K562 (cell line): Measurements from ENCODE around the gene SKA3. TPM values are rescaled to one million over a fixed set of nuclear protein-coding genes. Genes with fewer than 3 reads are reported as not detected.
A peak's percentile ranks its signal among the peaks of the same experiment; 100 is the strongest.

Experiments
- ATAC-seq: fragments of 200-7000 bp; cut with Tn5 transposase; 3 replicates; pipeline ENCODE4 v1.9.1; 2020; ENCODE audit warnings: moderate library complexity
- BruUV-seq: library from RNA; stranded (reverse); fragments of 400-500 nt; replicated peaks from 2 replicates; lab custom pipeline; 2021; lab: Mats Ljungman, UMichigan
- CTCF ChIA-PET: fragments of 300-600 bp; formaldehyde crosslinking; extraction: SDS; loops from one replicate; lab custom pipeline; 2021; ENCODE audit warnings: low intra/inter-chr PET ratio; lab: Yijun Ruan, JAX
- POLR2A ChIA-PET: fragments of 300-600, 350-650 bp; sonication (Branson Sonifier 250); formaldehyde crosslinking; extraction: SDS; loops from one replicate; lab custom pipeline; 2021; ENCODE audit warnings: antibody characterized with exemption, inconsistent platforms; lab: Yijun Ruan, JAX
- DNase-seq, 4 experiments: peaks; one replicate each; pipeline versions ENCODE4 v3.0.0 to v3.0.0-alpha.2; 2011 to 2018; ENCODE audit warnings: low spot score in 3 of 4, mixed read lengths in 3 of 4; ENCODE audit errors: extremely low read depth in 1 of 4
- FAIRE-seq: peaks from 2 replicates; lab custom pipeline; 2011; peaks lifted over from hg19 to GRCh38; lab: Jason Lieb, UNC
- H2AFZ ChIP-seq: 2 replicates; pipeline ENCODE4 v1.6.0; 2011; ENCODE audit warnings: low read depth, low read length, control low read depth, inconsistent platforms
- H3K27ac ChIP-seq: fragments of 200-600 bp; 3 replicates; pipeline ENCODE4 v1.8.0; 2011; ENCODE audit warnings: low read depth, mild to moderate bottlenecking, control low read depth, inconsistent platforms, low read length, moderate library complexity, mixed read lengths; ENCODE audit errors: extremely low read depth
- H3K27me3 ChIP-seq, 2 experiments: fragments of 300-600 bp in 1 of 2; 2 replicates in 1 of 2; 3 replicates in 1 of 2; pipeline versions ENCODE4 v1.6.0 to v1.8.0; 2011; ENCODE audit warnings: inconsistent platforms in 2 of 2, low read length in 2 of 2, mild to moderate bottlenecking in 1 of 2, mixed read lengths in 1 of 2, moderate library complexity in 1 of 2; ENCODE audit not compliant: control insufficient read depth in 2 of 2, insufficient read depth in 2 of 2
- H3K36me3 ChIP-seq: fragments of 300-600 bp; 3 replicates; pipeline ENCODE4 v1.8.0; 2011; ENCODE audit warnings: mild to moderate bottlenecking, low read length, inconsistent platforms; ENCODE audit not compliant: control insufficient read depth, insufficient read depth
- H3K4me1 ChIP-seq, 2 experiments: fragments of 200-600 bp in 1 of 2; replicated peaks in 1 of 2; 2 replicates in 1 of 2; 3 replicates in 1 of 2; pipeline versions ENCODE4 v1.5.1 to v1.8.0; 2011; ENCODE audit warnings: inconsistent platforms in 2 of 2, low read length in 2 of 2, mild to moderate bottlenecking in 1 of 2, mixed read lengths in 1 of 2, moderate library complexity in 1 of 2; ENCODE audit not compliant: control insufficient read depth in 2 of 2, insufficient read depth in 2 of 2
- H3K4me2 ChIP-seq: 2 replicates; pipeline ENCODE4 v1.6.1; 2011; ENCODE audit warnings: low read length, control low read depth, inconsistent platforms, mixed read lengths; ENCODE audit not compliant: insufficient read depth
- H3K4me3 ChIP-seq: fragments of 200-600 bp; sonication (generic), shearing (Covaris generic); 2 replicates; pipeline ENCODE4 v1.5.1; 2016; ENCODE audit warnings: control low read depth, inconsistent platforms
- H3K79me2 ChIP-seq: fragments of 200-600 bp; 3 replicates; pipeline ENCODE4 v1.8.0; 2011; ENCODE audit warnings: low read length, inconsistent platforms; ENCODE audit not compliant: control insufficient read depth, insufficient read depth
- H3K9ac ChIP-seq, 2 experiments: 2 replicates each; pipeline versions ENCODE4 v1.6.0 to v1.6.1; 2011; ENCODE audit warnings: low read depth in 2 of 2, low read length in 2 of 2, control low read depth in 1 of 2, inconsistent platforms in 1 of 2, mild to moderate bottlenecking in 1 of 2, mixed read lengths in 1 of 2; ENCODE audit not compliant: insufficient read depth in 1 of 2
- H3K9me1 ChIP-seq: one replicate; pipeline ENCODE4 v1.6.0; 2011; ENCODE audit warnings: inconsistent platforms, mild to moderate bottlenecking, low read length, moderate library complexity; ENCODE audit not compliant: control insufficient read depth, insufficient read depth
- H3K9me3 ChIP-seq: replicated peaks from 2 replicates; pipeline ENCODE4 v1.5.1; 2011; ENCODE audit warnings: low read depth, low read length, inconsistent platforms; ENCODE audit not compliant: control insufficient read depth, insufficient read depth
- H4K20me1 ChIP-seq: replicated peaks from 2 replicates; pipeline ENCODE4 v1.6.1; 2011; ENCODE audit warnings: low read length, inconsistent platforms, mixed read lengths; ENCODE audit not compliant: control insufficient read depth, insufficient read depth
- ATF3 ChIP-seq, 2 experiments: fragments of 450-650 bp in 1 of 2; sonication (generic) in 1 of 2; formaldehyde crosslinking in 1 of 2; IDR thresholded peaks in 1 of 2; conservative IDR thresholded peaks in 1 of 2; 2 replicates each; pipeline versions ENCODE4 v1.6.1 to v1.8.1; 2016 to 2023; ENCODE audit warnings: mild to moderate bottlenecking in 2 of 2, moderate library complexity in 2 of 2, inconsistent platforms in 1 of 2, missing genetic modification reagents in 1 of 2
- DEAF1 ChIP-seq: fragments of 450-650 bp; formaldehyde crosslinking; IDR thresholded peaks from 2 replicates; pipeline ENCODE4 v1.4.0; 2020; ENCODE audit warnings: mild to moderate bottlenecking, moderate library complexity
- FOSL1 ChIP-seq: fragments of 200-800 bp; sonication (Bioruptor generic); conservative IDR thresholded peaks from 2 replicates; pipeline ENCODE4 v1.6.1; 2016; ENCODE audit warnings: missing genetic modification characterization, missing compliant biosample characterization
- MGA ChIP-seq: fragments of 450-650 bp; IDR thresholded peaks from 2 replicates; pipeline ENCODE4 v1.6.1; 2016; ENCODE audit warnings: mild to moderate bottlenecking, moderate library complexity
- ZEB2 ChIP-seq: fragments of 450-650 bp; IDR thresholded peaks from 2 replicates; pipeline ENCODE4 v1.6.1; 2016
- ZNF3 ChIP-seq: fragments of 250-450 bp; sonication (Bioruptor Pico); IDR thresholded peaks from 2 replicates; pipeline ENCODE4 v1.5.0; 2021; ENCODE audit warnings: mild to moderate bottlenecking, moderate library complexity
- WGBS: fragments of 100-300 bp; shearing (Covaris generic); methylation state at CpG from one replicate; pipeline ENCODE4 v1.1.6; 2016; ENCODE audit warnings: low coverage, mixed read lengths; ENCODE audit not compliant: insufficient coverage; ENCODE audit errors: missing lambda C conversion rate; 5-methylcytosine and 5-hydroxymethylcytosine counted together
- in situ Hi-C: fragments of 300-500 bp; cut with MboI; formaldehyde crosslinking; loops from 4 replicates; pipeline ENCODE4 v1.15.0; 2018; ENCODE audit warnings: inconsistent platforms, mixed read lengths
- intact Hi-C: fragments of 100-400 bp; cut with micrococcal nuclease; formaldehyde crosslinking; loops from 2 replicates; pipeline ENCODE4 v1.14.2; 2022
- polyA plus RNA-seq, 8 experiments: library from polyadenylated mRNA; depleted of rRNA in 4 of 8; stranded (reverse) in 5 of 8; unstranded in 3 of 8; fragments of >200 nt; fragmentation: Nextera tagmentation in 2 of 8; fragmentation: Illumina TruSeq in 1 of 8; extraction: Ambion mirVana in 2 of 8; extraction: Trizol in 1 of 8; gene quantifications; 2 replicates each; pipeline versions ENCODE4 v1.2.1 to v1.2.3, GENCODE V29; 2011 to 2014; ENCODE audit warnings: inconsistent platforms in 1 of 8, missing spikeins in 1 of 8
- total RNA-seq, 7 experiments: library from RNA; depleted of rRNA in 6 of 7; stranded (reverse); fragments of >200 nt in 6 of 7; fragmentation: Illumina TruSeq in 2 of 7; extraction: Trizol in 2 of 7; gene quantifications; 2 replicates each; pipeline versions ENCODE4 v1.2.1 to v1.2.3, GENCODE V29; 2011 to 2021; ENCODE audit warnings: low replicate concordance in 1 of 7

The SKA3 gene
- total and polyA plus RNA-seq, 9 of the 15 experiments (the other 6 are each of a cell fraction or from before 2014, with no cell fraction given): 17.0 to 53.3 (median 29.9) TPM

GRCh38 chr13:21111546-21111945, 64.8 kb downstream of the SKA3 start (continued):
- TF ChIP-seq DEAF1 (CRISPR knock-in tag): no peak
- no peak for TF ChIP-seq ATF3 (IDR thresholded peaks at IDR 0.05)
- no peak for TF ChIP-seq ATF3 (CRISPR knock-in tag; conservative IDR thresholded peaks at IDR 0.05)
- TF ChIP-seq ZNF3 (CRISPR knock-in tag): no peak

GRCh38 chr13:21109168-21109567, 67.2 kb downstream of the SKA3 start:
- H4K20me1 ChIP-seq: no peaks in the 10 kb centered on the region
- intact Hi-C loops (loop anchor here (10.0 kb wide), 1 partner anchor 366 kb away; no protein-coding TSS in a partner anchor), in situ Hi-C loops (loop anchor here (10.0 kb wide), 1 partner anchor 164 kb away; no protein-coding TSS in a partner anchor)
- no peak overlapping the region for H3K4me3 ChIP-seq
- no peak overlapping the region for H3K4me2 ChIP-seq
- H3K79me2 ChIP-seq: no peaks in the 10 kb centered on the region
- no peak overlapping the region for H3K27ac ChIP-seq
- peaks cover 0 to 2% of the 10 kb centered on the region in 2 experiments; a peak in 1 of 5 replicates for H3K4me1 ChIP-seq
- WGBS: 38% methylated on average over 7 of the region's 7 CpGs
- POLR2A ChIA-PET: no interaction called here
- no peak for DNase-seq
- H3K9me3 ChIP-seq: no peaks in the 10 kb centered on the region
- peak overlapping the region; percentile 39 for H2AFZ ChIP-seq
- no peaks in the 10 kb centered on the region for H3K27me3 ChIP-seq
- no peaks in the 10 kb centered on the region for H3K9me1 ChIP-seq
- CTCF ChIA-PET: no interaction called here
- no peak; the same call in 2 of the 3 replicates for ATAC-seq
- no peak overlapping the region for H3K9ac ChIP-seq
- H3K36me3 ChIP-seq: no peaks in the 10 kb centered on the region
- no TSS peak for BruUV-seq
- FAIRE-seq: no peak
- TF ChIP-seq FOSL1 (tag): no peak
- TF ChIP-seq ZEB2: no peak
- peak; percentile 39; the same call in 1 of the 2 replicates for TF ChIP-seq MGA
